NCI-H1436 treated with DMSO at 0.1 percent for 48 hours (cell line): ENCODE measurements around the gene CD1E.
"Not testable (repeated sequence)": the region's sequence is repeated elsewhere in the genome, so short reads cannot be mapped to it uniquely, and the experiment has no call there.

ENCODE experiments used
- DNase-seq: peaks from one replicate; lab custom pipeline; 2025; lab: John Stamatoyannopoulos, UW

CD1E gene

GRCh38 chr1:158353303-158354075 is at the start of gene CD1E:
CD1E (plus strand) TSS chr1:158353894; CDS start chr1:158353989, 95 bp downstream.
- no peak for DNase-seq

DNA sequence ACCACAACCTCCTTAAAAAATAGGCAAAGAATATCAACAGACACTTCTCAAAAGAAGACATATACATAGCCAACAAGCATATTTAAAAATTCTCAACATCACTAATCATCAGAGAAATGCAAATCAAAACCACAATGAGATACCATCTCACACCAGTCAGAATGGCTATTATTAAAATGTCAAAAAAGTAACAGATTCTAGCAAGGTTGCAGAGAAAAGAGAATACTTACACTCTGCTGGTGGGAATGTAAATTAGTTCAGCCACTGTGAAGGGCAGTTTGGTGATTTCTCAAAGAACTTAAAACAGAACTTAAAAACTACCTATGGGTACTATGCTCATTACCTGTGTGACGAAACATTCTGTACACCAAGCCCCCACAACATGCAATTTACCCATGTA is 43.1 kb upstream of the CD1E start:
- no peak for DNase-seq

- no peak for DNase-seq
These were observed 42.6 kb upstream of the CD1E start for GRCh38 chr1:158311066-158311465.

- no peak for DNase-seq
These were observed 29.8 kb upstream of the CD1E start for GRCh38 chr1:158323866-158324265.

DNA sequence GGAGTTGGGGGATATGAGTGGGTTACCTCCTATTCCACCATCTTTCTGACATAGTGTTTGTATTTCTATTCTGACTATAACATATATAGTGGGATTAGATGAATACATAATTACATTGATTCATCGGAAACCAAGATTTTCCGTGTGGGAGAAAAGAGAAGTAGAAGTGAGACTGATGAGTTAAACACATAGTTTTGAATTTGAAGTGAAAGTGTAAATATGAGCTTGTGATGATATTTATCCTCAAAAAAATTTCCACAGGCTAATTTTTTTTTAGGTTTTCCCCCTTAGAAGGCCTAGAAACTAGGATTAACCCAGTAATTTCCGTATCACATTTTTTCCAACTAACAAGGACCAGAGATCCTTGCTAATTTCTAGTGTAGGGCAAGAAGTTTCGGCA is 29.3 kb upstream of the CD1E start:
- no peak for DNase-seq

- DNase-seq: no peak
These were observed 26.2 kb upstream of the CD1E start for GRCh38 chr1:158327481-158327880.

GRCh38 chr1:158328426-158328825 is 25.3 kb upstream of the CD1E start:
- DNase-seq: no peak

- DNase-seq: no peak
These were observed 24.4 kb upstream of the CD1E start for GRCh38 chr1:158329300-158329699.

- no peak for DNase-seq
These were observed 24.0 kb upstream of the CD1E start for GRCh38 chr1:158329733-158330132.

GRCh38 chr1:158330391-158331105 is 23.1 kb upstream of the CD1E start:
- no peak for DNase-seq

- DNase-seq: no peak
These were observed 22.6 kb upstream of the CD1E start for GRCh38 chr1:158331106-158331425.

DNA sequence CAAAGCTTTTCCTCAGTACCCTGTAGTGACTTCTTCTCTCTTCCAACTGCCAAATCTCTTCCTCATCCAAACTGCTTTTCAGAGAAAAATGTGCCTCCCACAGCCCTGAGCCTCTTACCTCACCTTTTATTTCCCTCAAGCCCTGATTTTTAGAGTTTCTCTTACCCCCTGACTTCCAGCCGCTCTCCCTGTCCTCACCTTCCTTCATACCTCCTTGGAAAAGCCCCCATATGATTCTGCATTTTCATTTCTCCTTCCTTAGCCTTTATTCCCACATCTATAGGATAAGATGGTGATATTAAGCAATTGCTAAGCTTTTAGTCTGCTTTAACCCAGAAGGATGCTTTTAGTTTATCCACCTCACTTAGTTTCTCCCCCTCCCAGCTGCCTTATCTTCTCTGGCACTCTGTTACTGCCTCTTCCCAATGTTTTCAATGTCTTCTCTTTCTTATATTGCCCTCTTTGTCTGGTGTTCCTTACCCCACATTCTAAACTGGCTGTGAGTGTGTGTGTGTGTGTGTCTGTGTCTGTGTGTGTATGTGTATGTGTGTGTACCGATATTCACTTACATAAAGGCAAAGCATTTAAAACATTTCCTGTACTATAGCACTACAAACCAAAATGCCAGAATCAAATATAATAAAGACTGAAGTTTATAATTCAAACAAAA is 22.1 kb upstream of the CD1E start, which contains the start of gene CD1B:
Gene CD1B (minus strand): TSS at position 51 of the 670 bp plus-strand sequence. CDS start 108 bp downstream, outside the sequence.
- no peak for DNase-seq

- DNase-seq: no peak
These were observed 20.1 kb upstream of the CD1E start for GRCh38 chr1:158333405-158334155.

DNA sequence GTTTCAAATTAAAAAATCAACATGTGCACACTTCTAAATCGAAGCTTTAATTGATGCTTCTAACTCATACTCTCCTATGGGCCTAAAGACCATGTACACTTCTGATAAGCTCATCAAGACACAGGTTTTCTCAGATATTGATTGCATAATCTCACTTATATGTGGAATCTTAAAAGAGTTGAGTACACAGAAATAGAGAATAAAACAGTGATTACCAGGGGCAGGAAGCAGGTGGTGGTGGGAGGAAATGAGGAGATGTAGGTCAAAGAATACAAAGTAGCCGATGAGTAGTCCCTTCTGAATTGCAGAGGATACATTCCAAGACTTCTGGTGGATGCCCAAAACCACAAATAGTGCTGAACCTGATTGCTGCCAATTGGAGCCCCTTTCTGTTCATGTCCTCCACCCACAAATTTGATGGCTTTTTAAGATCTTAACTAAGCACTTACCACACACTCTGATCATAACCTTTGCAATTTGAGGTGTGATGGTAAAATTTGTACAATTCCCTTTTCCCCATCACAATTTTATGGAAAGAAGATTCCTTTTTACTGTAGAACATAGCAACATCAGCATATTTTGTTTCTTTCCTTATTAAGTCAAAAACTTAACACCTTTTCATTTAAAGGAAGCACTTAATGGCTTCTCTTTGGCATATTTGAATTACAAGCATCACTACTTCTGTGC is 19.0 kb upstream of the CD1E start:
- DNase-seq: no peak

GRCh38 chr1:158335213-158335532 is 18.5 kb upstream of the CD1E start:
- DNase-seq: no peak

GRCh38 chr1:158336413-158336812 is 17.3 kb upstream of the CD1E start:
- not testable (repeated sequence) for DNase-seq

GRCh38 chr1:158348946-158349345 is 4.7 kb upstream of the CD1E start:
- DNase-seq: not testable (repeated sequence)

DNA sequence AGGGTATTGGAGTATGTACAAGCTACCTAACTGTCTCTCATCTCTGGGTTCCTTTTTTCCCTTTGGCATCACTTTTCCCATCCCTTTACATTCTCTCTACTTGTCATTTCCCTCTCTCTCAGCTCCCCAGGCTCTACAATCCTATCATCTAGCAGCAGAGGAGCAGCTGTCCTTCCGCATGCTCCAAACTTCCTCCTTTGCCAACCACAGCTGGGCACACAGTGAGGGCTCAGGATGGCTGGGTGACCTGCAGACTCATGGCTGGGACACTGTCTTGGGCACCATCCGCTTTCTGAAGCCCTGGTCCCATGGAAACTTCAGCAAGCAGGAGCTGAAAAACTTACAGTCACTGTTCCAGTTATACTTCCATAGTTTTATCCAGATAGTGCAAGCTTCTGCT is 561 bp downstream of the CD1E start:
- DNase-seq: no peak

DNA sequence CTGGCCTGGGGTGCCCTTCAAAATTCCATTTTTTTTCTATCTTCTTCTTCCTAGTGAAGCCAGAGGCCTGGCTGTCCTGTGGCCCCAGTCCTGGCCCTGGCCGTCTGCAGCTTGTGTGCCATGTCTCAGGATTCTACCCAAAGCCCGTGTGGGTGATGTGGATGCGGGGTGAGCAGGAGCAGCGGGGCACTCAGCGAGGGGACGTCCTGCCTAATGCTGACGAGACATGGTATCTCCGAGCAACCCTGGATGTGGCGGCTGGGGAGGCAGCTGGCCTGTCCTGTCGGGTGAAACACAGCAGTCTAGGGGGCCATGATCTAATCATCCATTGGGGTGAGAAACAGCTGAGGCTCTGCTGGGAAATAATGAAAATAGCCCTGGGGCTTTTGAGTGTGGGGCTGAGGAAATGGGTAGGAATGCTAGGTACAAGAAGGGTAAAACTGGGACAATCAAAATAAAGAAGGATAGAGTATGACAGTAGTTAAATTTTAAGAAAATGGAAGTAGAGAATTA is 2.1 kb downstream of the CD1E start:
- DNase-seq: no peak

DNA sequence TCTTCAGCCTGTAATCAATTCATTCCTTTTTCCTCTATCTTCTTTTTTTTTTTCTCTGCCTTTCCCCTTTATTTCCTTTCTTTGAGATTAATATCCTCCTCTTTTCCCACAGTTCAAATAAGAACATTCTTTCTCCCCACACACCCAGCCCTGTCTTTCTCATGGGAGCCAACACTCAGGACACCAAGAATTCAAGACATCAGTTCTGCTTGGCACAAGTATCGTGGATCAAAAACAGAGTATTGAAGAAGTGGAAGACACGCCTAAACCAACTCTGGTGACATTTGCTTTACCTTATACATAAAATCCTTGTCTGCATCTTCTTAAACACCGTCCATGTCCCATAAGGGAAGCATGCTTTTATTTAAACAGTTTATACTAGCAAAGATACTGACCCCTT is 2.9 kb downstream of the CD1E start:
- no peak for DNase-seq

- DNase-seq: no peak
These were observed 3.7 kb downstream of the CD1E start for GRCh38 chr1:158357441-158357840.

DNA sequence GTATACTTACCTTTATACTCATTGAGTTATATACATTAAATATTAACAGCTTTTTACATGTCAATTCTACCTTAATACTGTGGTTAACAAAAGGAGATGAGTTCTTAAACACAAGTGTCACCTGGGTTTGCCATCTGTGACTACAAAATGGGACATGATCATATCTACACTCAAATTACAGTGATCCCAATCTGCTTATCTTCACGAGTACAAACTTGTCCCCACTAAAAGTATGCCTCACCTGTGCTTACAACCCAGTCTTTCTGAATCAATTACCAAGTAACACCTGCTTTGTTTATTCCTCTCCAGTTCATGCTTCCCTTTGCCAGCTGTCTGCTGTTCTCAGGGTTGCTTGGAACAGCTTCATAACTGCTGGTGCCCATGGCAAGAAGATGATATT is 8.8 kb downstream of the CD1E start:
- DNase-seq: no peak
